Measurements from ENCODE around the gene PPM1D.
A peak's percentile ranks its signal among the peaks of the same experiment; 100 is the strongest.
"Not testable (repeated sequence)": the region's sequence is repeated elsewhere in the genome, so short reads cannot be mapped to it uniquely, and the experiment has no call there.

PPM1D gene

GRCh38 chr17:60594170-60594569 is 5.8 kb upstream of the PPM1D start:
- not testable (repeated sequence) for DNase-seq (ENCODE audit: low spot score)

GRCh38 chr17:60594734-60595133 is 5.3 kb upstream of the PPM1D start:
- DNase-seq (ENCODE audit: low spot score) = no peak

- DNase-seq (ENCODE audit: low spot score) = no peak
These were observed 2.7 kb upstream of the PPM1D start for GRCh38 chr17:60597297-60597696.

- DNase-seq (ENCODE audit: low spot score) = no peak
These were observed 1.8 kb upstream of the PPM1D start for GRCh38 chr17:60598001-60598736.

- no peak for DNase-seq (ENCODE audit: low spot score)
These were observed 773 bp upstream of the PPM1D start for GRCh38 chr17:60599220-60599619.

- DNase-seq (ENCODE audit: low spot score) = peak; percentile 78
These were observed 775 bp downstream of the PPM1D start for GRCh38 chr17:60600490-60601446.

GRCh38 chr17:60601447-60602384 is 1.7 kb downstream of the PPM1D start:
- peak; percentile 65 for DNase-seq (ENCODE audit: low spot score)

GRCh38 chr17:60602385-60602742 is 2.4 kb downstream of the PPM1D start:
- no peak for DNase-seq (ENCODE audit: low spot score)

GRCh38 chr17:60602871-60603270 is 2.9 kb downstream of the PPM1D start:
- DNase-seq (ENCODE audit: low spot score) = no peak

GRCh38 chr17:60603477-60603876 is 3.5 kb downstream of the PPM1D start:
- DNase-seq (ENCODE audit: low spot score) = not testable (repeated sequence)

GRCh38 chr17:60604686-60605334 is 4.8 kb downstream of the PPM1D start:
- DNase-seq (ENCODE audit: low spot score) = peak; percentile 43

- DNase-seq (ENCODE audit: low spot score) = no peak
These were observed 6.0 kb downstream of the PPM1D start for GRCh38 chr17:60606036-60606435.

GRCh38 chr17:60610473-60610872 is 10.5 kb downstream of the PPM1D start:
- no peak for DNase-seq (ENCODE audit: low spot score)

- not testable (repeated sequence) for DNase-seq (ENCODE audit: low spot score)
These were observed 11.3 kb downstream of the PPM1D start for GRCh38 chr17:60611321-60611720.

- DNase-seq (ENCODE audit: low spot score) = no peak
These were observed 13.3 kb downstream of the PPM1D start for GRCh38 chr17:60613325-60613724.

GRCh38 chr17:60613796-60614195 is 13.8 kb downstream of the PPM1D start:
- DNase-seq (ENCODE audit: low spot score) = not testable (repeated sequence)

GRCh38 chr17:60614247-60614646 is 14.3 kb downstream of the PPM1D start:
- not testable (repeated sequence) for DNase-seq (ENCODE audit: low spot score)

- DNase-seq (ENCODE audit: low spot score) = no peak
These were observed 15.1 kb downstream of the PPM1D start for GRCh38 chr17:60615108-60615507.

GRCh38 chr17:60615840-60616239 is 15.8 kb downstream of the PPM1D start:
- DNase-seq (ENCODE audit: low spot score) = no peak

GRCh38 chr17:60618080-60618479 is 18.1 kb downstream of the PPM1D start:
- DNase-seq (ENCODE audit: low spot score) = no peak

- DNase-seq (ENCODE audit: low spot score) = no peak
These were observed 19.0 kb downstream of the PPM1D start for GRCh38 chr17:60618854-60619526.

Data from AG08395 (cell line).